ENCODE measurements around the gene PMPCA. TPM values are rescaled to one million over a fixed set of nuclear protein-coding genes. Genes with fewer than 3 reads are reported as not detected.

PMPCA gene
- total and polyA plus RNA-seq, 2 of the 8 experiments (the other 6 are each of a cell fraction or from before 2014, with no cell fraction given): 60.0 to 88.2 TPM

- Histone ChIP-seq H3K18ac (ENCODE audit: extremely low read depth, low read length) (no peak overlapping the region; the same call in 1 of the 2 replicates), H2BK15ac (ENCODE audit: low read length) (no peak overlapping the region), H2BK120ac (replicated peaks; ENCODE audit: low read depth, low read length) (no peak overlapping the region), H2BK12ac (ENCODE audit: low read depth, low read length) (no peak overlapping the region), H3K23me2 (ENCODE audit: low read depth, low read length) (no peaks in the 10 kb centered on the region), H4K91ac (replicated peaks; ENCODE audit: insufficient read length, low read length) (no peak overlapping the region), H3K9me3 (ENCODE audit: insufficient read depth in 2 of 2, low read depth in 1 of 2, low read length in 1 of 2) (no peaks in the 10 kb centered on the region), H3K4me3 (ENCODE audit: extremely low read depth in 1 of 4, insufficient read depth in 2 of 4, low read depth in 3 of 4, low read length in 4 of 4) (no peak overlapping the region), H3K4ac (replicated peaks; ENCODE audit: insufficient read length, low read depth, low read length) (no peak overlapping the region), H3K9ac (replicated peaks in 1 of 4; ENCODE audit: extremely low read depth in 1 of 4, low read depth in 3 of 4, low read length in 3 of 4) (no peak overlapping the region), H2AFZ (ENCODE audit: low read length) (no peak overlapping the region), H3K27ac (ENCODE audit: low read depth, low read length) (no peak overlapping the region; the same call in 1 of the 2 replicates), H3K27me3 (replicated peaks in 1 of 4; ENCODE audit: control insufficient read depth in 3 of 4, extremely low read depth in 1 of 4, insufficient read depth in 3 of 4, low read length in 3 of 4) (no peaks in the 10 kb centered on the region), H4K5ac (ENCODE audit: insufficient read length, low read depth, low read length) (no peak overlapping the region), H3K36me3 (ENCODE audit: control insufficient read depth in 2 of 4, insufficient read depth in 4 of 4, low read length in 3 of 4) (no peaks in the 10 kb centered on the region; a peak in 3 of 8 replicates), H3K79me2 (ENCODE audit: control insufficient read depth in 1 of 2, insufficient read depth in 2 of 2, low read length in 2 of 2) (no peaks in the 10 kb centered on the region), H2BK5ac (ENCODE audit: low read depth, low read length) (no peak overlapping the region), H3K23ac (ENCODE audit: insufficient read length) (no peak overlapping the region), H3K4me2 (ENCODE audit: insufficient read depth in 1 of 2, low read depth in 2 of 2, low read length in 2 of 2) (no peak overlapping the region), H3K79me1 (ENCODE audit: low read depth, low read length) (no peaks in the 10 kb centered on the region), H3K14ac (ENCODE audit: insufficient read length) (no peak overlapping the region), H4K8ac (ENCODE audit: extremely low read depth, insufficient read depth, low read length) (peak overlapping the region; percentile 80; the same call in 1 of the 2 replicates), H2BK20ac (ENCODE audit: low read length) (no peak overlapping the region), H3K4me1 (replicated peaks in 1 of 4; ENCODE audit: control insufficient read depth in 3 of 4, insufficient read depth in 4 of 4, low read length in 3 of 4) (no peaks in the 10 kb centered on the region), H4K20me1 (replicated peaks in 1 of 2; ENCODE audit: control insufficient read depth in 1 of 2, insufficient read depth in 2 of 2, low read length in 2 of 2) (peaks cover 5 to 7% of the 10 kb centered on the region in 2 experiments), H3K56ac (replicated peaks; ENCODE audit: insufficient read length, low read depth, low read length) (no peak overlapping the region), H2AK5ac (ENCODE audit: low read depth, low read length) (no peak overlapping the region)
- no peak for FAIRE-seq
- ChIA-PET CTCF (ENCODE audit: partially characterized antibody) (interaction anchor here (0.7 to 3.0 kb wide), 3 partner anchors 9 to 59 kb away, joined by 4 to 19 read pairs (median 15); partner anchors contain the start of gene DNLZ), POLR2A (ENCODE audit: partially characterized antibody) (interaction anchor here (0.9 to 7.2 kb wide), 7 partner anchors 10 to 66 kb away, joined by 3 to 43 read pairs (median 4); partner anchors contain the start of gene DNLZ)
- WGBS, 2 experiments (ENCODE audit: extremely low coverage in 1 of 2, insufficient coverage in 1 of 2, insufficient read length in 1 of 2, insufficient replicate concordance in 2 of 2, low coverage in 1 of 2, low lambda C conversion rate in 2 of 2, missing lambda C conversion rate in 1 of 2): 91% methylated on average over 21 of the region's 21 CpGs; no CpG with 5 or more reads in 1 of the 2 experiments
- TF ChIP-seq KDM1A (IDR thresholded peaks at IDR 0.05; ENCODE audit: borderline replicate concordance, low read length): no peak
- TF ChIP-seq POLR2AphosphoS5 (IDR thresholded peaks at IDR 0.05; ENCODE audit: low read depth, low read length): no peak
- no peak for DNase-seq (ENCODE audit: low read depth in 1 of 2, low spot score in 2 of 2)
Observed at GRCh38 chr9:136372006-136372405, 38.5 kb upstream of the PMPCA start.

Measured in H1 (cell line).